Panc1 (cell line): Measurements from ENCODE around the gene ING1. TPM values are rescaled to one million over a fixed set of nuclear protein-coding genes. Genes with fewer than 3 reads are reported as not detected.

Source experiments
- ATAC-seq: fragments of 200-7000 bp; cut with Tn5 transposase; 2 replicates; pipeline ENCODE4 v1.9.1; 2020; ENCODE audit warnings: mild to moderate bottlenecking, moderate library complexity
- BruUV-seq: library from RNA; stranded (reverse); fragments of 400-500 nt; replicated peaks from 2 replicates; lab custom pipeline; 2021; lab: Mats Ljungman, UMichigan
- CTCF ChIA-PET: fragments of 300-600 bp; sonication (Branson Sonifier 250); formaldehyde crosslinking; loops from one replicate; lab custom pipeline; 2022; ENCODE audit warnings: antibody characterized with exemption; lab: Charles Lee
- POLR2A ChIA-PET: fragments of 300-600 bp; sonication (Branson Sonifier 250); formaldehyde crosslinking; loops from one replicate; lab custom pipeline; 2022; ENCODE audit warnings: antibody characterized with exemption; lab: Charles Lee
- DNase-seq: peaks from one replicate; pipeline ENCODE4 v3.0.0-alpha.2; 2010; ENCODE audit warnings: low read depth, low spot score
- H3K27ac ChIP-seq: 2 replicates; pipeline ENCODE4 v1.5.1; 2011; ENCODE audit warnings: mild to moderate bottlenecking, low read length, inconsistent platforms
- H3K27me3 ChIP-seq: fragments of 200-500 bp; sonication (Bioruptor generic); 2 replicates; pipeline ENCODE4 v1.6.0; 2014; ENCODE audit warnings: low read length, inconsistent platforms; ENCODE audit not compliant: control insufficient read depth, insufficient read depth
- H3K36me3 ChIP-seq: fragments of 200-500 bp; sonication (Bioruptor generic); 2 replicates; pipeline ENCODE4 v1.5.1; 2014; ENCODE audit warnings: inconsistent platforms, mild to moderate bottlenecking, low read length, moderate library complexity; ENCODE audit not compliant: control insufficient read depth, insufficient read depth
- H3K4me1 ChIP-seq: 2 replicates; pipeline ENCODE4 v1.5.1; 2011; ENCODE audit warnings: inconsistent platforms, mild to moderate bottlenecking, low read length, moderate library complexity; ENCODE audit not compliant: control insufficient read depth, insufficient read depth
- H3K4me3 ChIP-seq, 2 experiments: 2 replicates each; pipeline ENCODE4 v1.5.1; 2011 to 2012; ENCODE audit warnings: low read depth in 2 of 2, low read length in 2 of 2, mild to moderate bottlenecking in 2 of 2, inconsistent platforms in 1 of 2, moderate library complexity in 1 of 2
- H3K9me3 ChIP-seq: fragments of 200-500 bp; sonication (Bioruptor generic); 2 replicates; pipeline ENCODE4 v1.5.1; 2014; ENCODE audit warnings: low read depth, mild to moderate bottlenecking, inconsistent platforms, low read length, moderate library complexity; ENCODE audit not compliant: control insufficient read depth, insufficient read depth
- POLR2AphosphoS5 ChIP-seq: IDR thresholded peaks from 2 replicates; pipeline ENCODE4 v1.6.1; 2012; ENCODE audit warnings: mild to moderate bottlenecking, low read depth, low read length, moderate library complexity
- REST ChIP-seq, 2 experiments: IDR thresholded peaks; 2 replicates each; pipeline ENCODE4 v1.6.1; 2011 to 2012; ENCODE audit warnings: low read depth in 2 of 2, control low read depth in 1 of 2, low read length in 1 of 2, mild to moderate bottlenecking in 1 of 2, moderate library complexity in 1 of 2; ENCODE audit not compliant: insufficient read depth in 1 of 2
- SIN3A ChIP-seq: IDR thresholded peaks from 2 replicates; pipeline ENCODE4 v1.6.1; 2012; ENCODE audit warnings: low read depth, mild to moderate bottlenecking, low read length, moderate library complexity, borderline replicate concordance; ENCODE audit not compliant: insufficient read depth
- TCF7L2 ChIP-seq: IDR thresholded peaks from 2 replicates; pipeline ENCODE4 v1.6.1; 2011; ENCODE audit warnings: mild to moderate bottlenecking, low read depth, low read length, inconsistent platforms
- in situ Hi-C: cut with HindIII; loops from 2 replicates; pipeline ENCODE4 v1.10.0; 2016; ENCODE audit warnings: low sequenced_read_pairs, low pct_unique_long_range_greater_than_20kb
- intact Hi-C: fragments of 100-400 bp; cut with micrococcal nuclease; formaldehyde crosslinking; loops from one replicate; pipeline ENCODE4 v1.10.0; 2022; ENCODE audit not compliant: unreplicated experiment
- total RNA-seq: library from RNA; stranded (reverse); gene quantifications from one replicate; pipeline ENCODE4 v1.2.1, GENCODE V29; 2021; ENCODE audit not compliant: unreplicated experiment
- TF ChIP-seq, protein P1 (sequence below): fragments of 450-650 bp; IDR thresholded peaks from 2 replicates; pipeline ENCODE4 v1.5.1; 2017; ENCODE audit warnings: mild to moderate bottlenecking

ING1 gene
- total RNA-seq, 1 experiment from 2014 or later, result 9.2 TPM

DNA sequence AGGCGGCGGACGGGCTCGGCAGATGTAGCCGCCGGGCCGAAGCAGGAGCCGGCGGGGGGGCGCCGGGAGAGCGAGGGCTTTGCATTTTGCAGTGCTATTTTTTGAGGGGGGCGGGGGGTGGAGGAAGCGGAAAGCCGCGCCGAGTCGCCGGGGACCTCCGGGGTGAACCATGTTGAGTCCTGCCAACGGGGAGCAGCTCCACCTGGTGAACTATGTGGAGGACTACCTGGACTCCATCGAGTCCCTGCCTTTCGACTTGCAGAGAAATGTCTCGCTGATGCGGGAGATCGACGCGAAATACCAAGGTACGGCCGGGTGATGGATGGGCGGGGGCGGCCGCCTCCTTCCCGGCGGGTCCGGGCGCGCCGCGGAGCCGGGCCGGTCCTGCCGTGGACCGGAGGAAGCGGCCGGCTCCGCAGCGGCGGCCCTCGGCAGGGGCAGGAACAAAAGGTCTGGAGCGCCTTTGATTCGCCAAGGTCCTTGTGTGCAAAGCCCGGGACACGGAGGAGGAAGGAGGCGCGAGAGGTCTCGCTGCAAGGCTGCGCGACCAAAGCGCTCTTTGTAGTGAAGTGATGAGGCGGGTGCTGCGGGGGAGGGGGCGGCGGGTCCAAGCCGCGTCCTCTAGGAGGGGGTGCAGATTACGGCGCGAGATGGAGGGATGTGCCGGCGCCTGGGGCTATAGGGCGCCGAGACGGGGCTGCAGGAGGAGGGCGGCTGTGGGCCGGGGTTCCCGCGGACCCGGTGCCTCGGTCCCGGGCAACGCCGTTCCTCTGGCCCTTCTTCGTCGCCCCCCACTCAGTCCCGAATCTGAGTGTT, 689 bp downstream of the ING1 start:
- Histone ChIP-seq H3K36me3 (peaks cover 9% of the 10 kb centered on the region; the same call in 1 of the 2 replicates), H3K9me3 (no peaks in the 10 kb centered on the region), H3K4me1 (no peaks in the 10 kb centered on the region; the same call in 1 of the 2 replicates), H3K27ac (peak overlapping the region; percentile 79; the same call in 1 of the 2 replicates), H3K4me3 (peak overlapping the region; percentile 74 to 81), H3K27me3 (no peaks in the 10 kb centered on the region)
- in situ Hi-C loops (no loop called here), intact Hi-C loops (no loop called here)
- BruUV-seq, result no TSS peak
- no peak for ATAC-seq
- no peak for TF ChIP-seq POLR2AphosphoS5
- TF ChIP-seq, protein P1, sequence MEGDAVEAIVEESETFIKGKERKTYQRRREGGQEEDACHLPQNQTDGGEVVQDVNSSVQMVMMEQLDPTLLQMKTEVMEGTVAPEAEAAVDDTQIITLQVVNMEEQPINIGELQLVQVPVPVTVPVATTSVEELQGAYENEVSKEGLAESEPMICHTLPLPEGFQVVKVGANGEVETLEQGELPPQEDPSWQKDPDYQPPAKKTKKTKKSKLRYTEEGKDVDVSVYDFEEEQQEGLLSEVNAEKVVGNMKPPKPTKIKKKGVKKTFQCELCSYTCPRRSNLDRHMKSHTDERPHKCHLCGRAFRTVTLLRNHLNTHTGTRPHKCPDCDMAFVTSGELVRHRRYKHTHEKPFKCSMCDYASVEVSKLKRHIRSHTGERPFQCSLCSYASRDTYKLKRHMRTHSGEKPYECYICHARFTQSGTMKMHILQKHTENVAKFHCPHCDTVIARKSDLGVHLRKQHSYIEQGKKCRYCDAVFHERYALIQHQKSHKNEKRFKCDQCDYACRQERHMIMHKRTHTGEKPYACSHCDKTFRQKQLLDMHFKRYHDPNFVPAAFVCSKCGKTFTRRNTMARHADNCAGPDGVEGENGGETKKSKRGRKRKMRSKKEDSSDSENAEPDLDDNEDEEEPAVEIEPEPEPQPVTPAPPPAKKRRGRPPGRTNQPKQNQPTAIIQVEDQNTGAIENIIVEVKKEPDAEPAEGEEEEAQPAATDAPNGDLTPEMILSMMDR, result no peak
- no peak for TF ChIP-seq TCF7L2
- no peak for TF ChIP-seq SIN3A
- TF ChIP-seq REST (IDR thresholded peaks at IDR 0.05; ENCODE audit: insufficient read depth in 1 of 2, low read depth in 2 of 2, low read length in 1 of 2), result no peak
- no peak for DNase-seq
- ChIA-PET CTCF (no interaction called here), POLR2A (no interaction called here)

DNA sequence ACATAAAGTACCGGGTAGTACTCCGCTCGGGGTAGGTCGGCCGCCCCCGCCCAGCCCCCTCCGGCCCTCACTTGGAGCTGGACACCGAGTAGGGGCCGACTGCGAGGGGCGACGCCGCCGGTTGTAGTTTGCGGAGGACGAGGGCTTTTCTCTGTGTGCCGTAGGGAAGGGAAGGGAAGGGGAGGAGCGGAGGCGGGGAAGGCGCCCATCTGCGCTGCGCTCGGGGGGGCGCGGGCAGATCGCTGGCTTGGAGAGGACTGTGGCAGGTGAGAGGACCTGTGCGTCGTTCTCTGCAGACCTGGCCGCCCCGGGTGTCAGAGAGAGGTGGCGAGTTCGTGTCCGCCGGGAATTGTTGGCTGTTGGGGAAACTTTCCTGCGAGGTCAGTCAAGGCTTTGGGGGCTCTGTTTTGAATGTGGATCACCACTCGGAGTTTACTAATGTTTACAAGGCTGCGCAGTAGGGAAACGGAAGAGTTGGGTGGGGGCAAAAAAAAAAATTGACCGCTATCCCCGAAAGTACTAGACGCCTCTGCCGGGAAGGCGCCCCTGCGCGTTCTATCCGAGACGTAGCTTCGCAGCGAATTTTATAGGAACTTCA, 1.4 kb downstream of the ING1 start:
- no TSS peak for BruUV-seq
- no peak for ATAC-seq
- in situ Hi-C loops, result no loop called here

More for the DNA sequence above, 1.4 kb downstream of the ING1 start:
- no peak for DNase-seq
- Histone ChIP-seq H3K27ac (peak overlapping the region; percentile 79), H3K36me3 (peaks cover 9% of the 10 kb centered on the region; the same call in 1 of the 2 replicates), H3K27me3 (no peaks in the 10 kb centered on the region), H3K4me3 (peak overlapping the region; percentile 74 to 81), H3K9me3 (no peaks in the 10 kb centered on the region), H3K4me1 (no peaks in the 10 kb centered on the region; the same call in 1 of the 2 replicates)
- CTCF ChIA-PET, result no interaction called here
- POLR2A ChIA-PET, result interaction anchor here (0.6 to 0.7 kb wide), 2 partner anchors 81 to 98 kb away, joined by 6 to 8 read pairs; no protein-coding TSS in a partner anchor
- intact Hi-C loops, result no loop called here
- TF ChIP-seq SIN3A (no peak; the same call in 1 of the 2 replicates), REST (IDR thresholded peaks at IDR 0.05; ENCODE audit: insufficient read depth in 1 of 2, low read depth in 2 of 2, low read length in 1 of 2) (no peak), POLR2AphosphoS5 (peak; percentile 99), TCF7L2 (no peak)
- TF ChIP-seq, protein P1, result no peak
